GM23248 (cell line): ENCODE measurements around the gene FBLN5.

Experiments used
- EZH2 ChIP-seq: fragments of 200-600 bp; sonication (generic); IDR thresholded peaks from 2 replicates; pipeline ENCODE4 v1.6.1; 2018; ENCODE audit warnings: antibody characterized with exemption, mild to moderate bottlenecking; ENCODE audit not compliant: insufficient read depth, poor library complexity, severe bottlenecking
- EZH2phosphoT487 ChIP-seq: fragments of 200-600 bp; sonication (generic); IDR thresholded peaks from 2 replicates; pipeline ENCODE4 v1.6.1; 2018; ENCODE audit warnings: antibody characterized with exemption, moderate library complexity, mild to moderate bottlenecking, low read depth; ENCODE audit not compliant: insufficient read depth

DNA sequence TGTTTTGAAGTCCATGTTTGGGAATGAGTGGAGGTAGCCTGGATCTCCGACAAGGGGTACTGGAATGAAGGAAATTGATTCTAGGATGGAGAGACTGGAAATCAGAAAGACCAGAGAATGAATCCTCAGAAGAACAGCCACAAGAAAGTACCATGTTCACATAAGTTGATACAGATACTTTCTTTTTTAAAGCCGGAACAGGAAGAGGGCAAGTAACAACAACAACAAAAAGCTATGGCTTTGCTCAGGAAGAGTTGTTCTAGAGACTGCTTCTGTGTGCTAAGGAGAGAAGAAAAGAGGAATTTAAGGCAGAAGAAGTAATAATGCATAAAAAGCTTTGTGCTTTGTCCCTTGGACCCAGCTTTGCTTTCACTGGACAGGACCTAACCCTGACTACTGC lies 86.4 kb downstream of the FBLN5 start:
- TF ChIP-seq EZH2phosphoT487 (no peak), EZH2 (no peak)
